ENCODE data around the gene TUBA1B.

Gene TUBA1B

GRCh38 chr12:49154221-49154620, 23.0 kb upstream of the TUBA1B start:
- H3K4me3 ChIP-seq (ENCODE audit: insufficient read depth, low read length, poor library complexity, severe bottlenecking) = no peak overlapping the region
- H3K79me2 ChIP-seq (ENCODE audit: insufficient read depth, low read length) = no peaks in the 10 kb centered on the region
- H3F3A ChIP-seq (ENCODE audit: insufficient read depth) = no peaks in the 10 kb centered on the region
- H3K27ac ChIP-seq (ENCODE audit: low read depth, low read length) = no peak overlapping the region
- H3K9ac ChIP-seq (ENCODE audit: low read length) = no peak overlapping the region
- no peak overlapping the region for H2AFZ ChIP-seq (ENCODE audit: low read depth, low read length, severe bottlenecking)
- no peaks in the 10 kb centered on the region for H3K9me2 ChIP-seq (replicated peaks; ENCODE audit: insufficient read depth, low read length)
- no peaks in the 10 kb centered on the region for H3K27me3 ChIP-seq (ENCODE audit: low read length)
- H4K20me1 ChIP-seq (ENCODE audit: low read depth, low read length) = no peaks in the 10 kb centered on the region
- H3K36me3 ChIP-seq (ENCODE audit: low read length) = no peaks in the 10 kb centered on the region
- no peak overlapping the region for H3K4me2 ChIP-seq (ENCODE audit: low read depth, low read length, poor library complexity, severe bottlenecking)
- TF ChIP-seq EZH2phosphoT487 (conservative IDR thresholded peaks at IDR 0.05; ENCODE audit: low read length) = no peak
- TF ChIP-seq CTCF (IDR thresholded peaks at IDR 0.05; ENCODE audit: insufficient read depth, low read length, poor library complexity, severe bottlenecking) = no peak
- H3K9me3 ChIP-seq (ENCODE audit: insufficient read depth, low read length) = no peaks in the 10 kb centered on the region

DNA sequence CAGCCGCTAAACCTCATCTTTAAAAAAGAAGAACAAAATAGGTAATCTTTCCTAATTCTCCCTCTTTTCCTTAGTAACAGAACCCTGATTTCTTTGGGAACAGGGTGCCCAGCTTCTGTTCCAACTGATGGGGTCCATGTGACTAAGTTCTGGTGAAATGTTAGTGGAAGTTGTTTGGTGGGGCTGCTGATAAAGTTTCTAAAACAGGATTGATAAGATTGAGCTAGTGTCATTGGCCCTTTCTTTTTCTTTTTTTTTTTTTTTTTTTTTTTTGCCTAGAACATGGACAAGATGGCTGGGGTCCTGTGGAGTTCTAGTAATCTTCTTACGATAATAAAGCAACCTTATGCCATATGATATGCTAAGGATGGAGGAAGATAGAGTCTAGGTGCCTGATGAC, 16.2 kb upstream of the TUBA1B start:
- Histone ChIP-seq H2AFZ (ENCODE audit: low read depth, low read length, severe bottlenecking) (no peak overlapping the region), H3K9ac (ENCODE audit: low read length) (no peak overlapping the region), H3K4me3 (ENCODE audit: insufficient read depth, low read length, poor library complexity, severe bottlenecking) (no peak overlapping the region), H3F3A (ENCODE audit: insufficient read depth) (no peaks in the 10 kb centered on the region), H3K79me2 (ENCODE audit: insufficient read depth, low read length) (peaks cover 6% of the 10 kb centered on the region; the same call in 1 of the 2 replicates), H4K20me1 (ENCODE audit: low read depth, low read length) (no peaks in the 10 kb centered on the region), H3K27me3 (ENCODE audit: low read length) (no peaks in the 10 kb centered on the region), H3K4me2 (ENCODE audit: low read depth, low read length, poor library complexity, severe bottlenecking) (no peak overlapping the region), H3K36me3 (ENCODE audit: low read length) (no peaks in the 10 kb centered on the region), H3K9me2 (replicated peaks; ENCODE audit: insufficient read depth, low read length) (no peaks in the 10 kb centered on the region), H3K9me3 (ENCODE audit: insufficient read depth, low read length) (no peaks in the 10 kb centered on the region), H3K27ac (ENCODE audit: low read depth, low read length) (no peak overlapping the region)
- TF ChIP-seq CTCF (IDR thresholded peaks at IDR 0.05; ENCODE audit: insufficient read depth, low read length, poor library complexity, severe bottlenecking) (no peak), EZH2phosphoT487 (conservative IDR thresholded peaks at IDR 0.05; ENCODE audit: low read length) (no peak)

DNA sequence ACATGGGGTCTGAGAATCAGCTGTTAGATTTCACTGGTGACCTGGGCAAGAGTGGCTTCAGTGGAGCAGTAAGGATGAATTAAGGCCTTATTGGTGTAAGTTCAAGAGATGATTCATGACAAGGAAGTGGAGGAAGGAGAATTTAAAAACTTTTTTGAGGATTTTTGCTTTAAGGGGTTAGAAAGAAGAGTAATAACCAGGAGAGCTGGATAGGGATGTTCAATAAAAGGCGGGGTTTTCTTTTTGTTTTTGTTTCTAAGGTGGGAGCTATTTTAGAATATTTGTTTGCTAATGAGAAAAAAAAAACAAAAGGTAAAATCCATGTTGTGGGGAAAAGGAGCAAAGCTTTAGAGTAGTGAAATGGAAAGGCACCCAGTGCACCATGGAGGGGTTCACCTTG, 15.2 kb upstream of the TUBA1B start:
- Histone ChIP-seq H3K79me2 (ENCODE audit: insufficient read depth, low read length) (peaks cover 6% of the 10 kb centered on the region; the same call in 1 of the 2 replicates), H4K20me1 (ENCODE audit: low read depth, low read length) (no peaks in the 10 kb centered on the region), H3K27ac (ENCODE audit: low read depth, low read length) (no peak overlapping the region), H2AFZ (ENCODE audit: low read depth, low read length, severe bottlenecking) (no peak overlapping the region), H3K4me2 (ENCODE audit: low read depth, low read length, poor library complexity, severe bottlenecking) (no peak overlapping the region), H3K27me3 (ENCODE audit: low read length) (no peaks in the 10 kb centered on the region), H3K36me3 (ENCODE audit: low read length) (no peaks in the 10 kb centered on the region), H3K9me2 (replicated peaks; ENCODE audit: insufficient read depth, low read length) (no peaks in the 10 kb centered on the region), H3K4me3 (ENCODE audit: insufficient read depth, low read length, poor library complexity, severe bottlenecking) (no peak overlapping the region), H3K9ac (ENCODE audit: low read length) (no peak overlapping the region), H3F3A (ENCODE audit: insufficient read depth) (no peaks in the 10 kb centered on the region), H3K9me3 (ENCODE audit: insufficient read depth, low read length) (no peaks in the 10 kb centered on the region)
- TF ChIP-seq EZH2phosphoT487 (conservative IDR thresholded peaks at IDR 0.05; ENCODE audit: low read length) (no peak), CTCF (IDR thresholded peaks at IDR 0.05; ENCODE audit: insufficient read depth, low read length, poor library complexity, severe bottlenecking) (no peak)

Data from SU-DHL-6 (cell line).